ENCODE results near the gene SIM1. TPM values are rescaled to one million over a fixed set of nuclear protein-coding genes. Genes with fewer than 3 reads are reported as not detected.

The SIM1 gene
- total and polyA plus RNA-seq, 4 donors = under 0.01 TPM; not detected in 3

DNA sequence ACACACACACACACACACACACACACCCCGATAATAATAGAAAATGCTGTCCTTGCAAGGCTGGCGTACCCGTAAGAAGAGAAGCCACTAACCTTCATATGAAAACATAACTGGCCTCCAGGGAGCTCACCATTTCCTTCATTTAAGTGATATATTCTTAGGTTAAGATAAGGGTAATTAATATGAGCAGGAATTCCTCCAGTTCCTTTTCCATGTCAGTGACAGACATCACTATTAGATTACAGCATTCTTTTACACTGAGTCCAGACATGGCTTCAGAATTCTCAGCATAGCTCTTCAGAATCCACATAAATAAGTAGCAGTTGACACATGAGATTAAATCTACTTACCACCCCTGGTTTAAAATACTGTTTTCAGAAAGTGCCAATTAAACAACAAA, 121.9 kb downstream of the SIM1 start:
- no peak for DNase-seq (ENCODE audit: low spot score)
- TF ChIP-seq NR2F2 (IDR thresholded peaks at IDR 0.05) (no peak), TAF1 (conservative IDR thresholded peaks at IDR 0.05) (no peak), FOXA1 (IDR thresholded peaks at IDR 0.05) (no peak), RAD21 (IDR thresholded peaks at IDR 0.05) (no peak), SP1 (IDR thresholded peaks at IDR 0.05) (no peak), RXRA (IDR thresholded peaks at IDR 0.05) (no peak), FOXA2 (IDR thresholded peaks at IDR 0.05) (no peak), EGR1 (IDR thresholded peaks at IDR 0.05; ENCODE audit: low read depth in 2 of 2) (no peak), JUND (IDR thresholded peaks at IDR 0.05) (no peak), GABPA (IDR thresholded peaks at IDR 0.05 in 1 of 2, conservative IDR thresholded peaks at IDR 0.05 in 1 of 2) (no peak), YY1 (IDR thresholded peaks at IDR 0.05) (no peak), HNF4G (IDR thresholded peaks at IDR 0.05) (no peak)
- TF ChIP-seq, protein P1, sequence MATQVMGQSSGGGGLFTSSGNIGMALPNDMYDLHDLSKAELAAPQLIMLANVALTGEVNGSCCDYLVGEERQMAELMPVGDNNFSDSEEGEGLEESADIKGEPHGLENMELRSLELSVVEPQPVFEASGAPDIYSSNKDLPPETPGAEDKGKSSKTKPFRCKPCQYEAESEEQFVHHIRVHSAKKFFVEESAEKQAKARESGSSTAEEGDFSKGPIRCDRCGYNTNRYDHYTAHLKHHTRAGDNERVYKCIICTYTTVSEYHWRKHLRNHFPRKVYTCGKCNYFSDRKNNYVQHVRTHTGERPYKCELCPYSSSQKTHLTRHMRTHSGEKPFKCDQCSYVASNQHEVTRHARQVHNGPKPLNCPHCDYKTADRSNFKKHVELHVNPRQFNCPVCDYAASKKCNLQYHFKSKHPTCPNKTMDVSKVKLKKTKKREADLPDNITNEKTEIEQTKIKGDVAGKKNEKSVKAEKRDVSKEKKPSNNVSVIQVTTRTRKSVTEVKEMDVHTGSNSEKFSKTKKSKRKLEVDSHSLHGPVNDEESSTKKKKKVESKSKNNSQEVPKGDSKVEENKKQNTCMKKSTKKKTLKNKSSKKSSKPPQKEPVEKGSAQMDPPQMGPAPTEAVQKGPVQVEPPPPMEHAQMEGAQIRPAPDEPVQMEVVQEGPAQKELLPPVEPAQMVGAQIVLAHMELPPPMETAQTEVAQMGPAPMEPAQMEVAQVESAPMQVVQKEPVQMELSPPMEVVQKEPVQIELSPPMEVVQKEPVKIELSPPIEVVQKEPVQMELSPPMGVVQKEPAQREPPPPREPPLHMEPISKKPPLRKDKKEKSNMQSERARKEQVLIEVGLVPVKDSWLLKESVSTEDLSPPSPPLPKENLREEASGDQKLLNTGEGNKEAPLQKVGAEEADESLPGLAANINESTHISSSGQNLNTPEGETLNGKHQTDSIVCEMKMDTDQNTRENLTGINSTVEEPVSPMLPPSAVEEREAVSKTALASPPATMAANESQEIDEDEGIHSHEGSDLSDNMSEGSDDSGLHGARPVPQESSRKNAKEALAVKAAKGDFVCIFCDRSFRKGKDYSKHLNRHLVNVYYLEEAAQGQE (IDR thresholded peaks at IDR 0.05) = no peak
- TF ChIP-seq, protein P2, sequence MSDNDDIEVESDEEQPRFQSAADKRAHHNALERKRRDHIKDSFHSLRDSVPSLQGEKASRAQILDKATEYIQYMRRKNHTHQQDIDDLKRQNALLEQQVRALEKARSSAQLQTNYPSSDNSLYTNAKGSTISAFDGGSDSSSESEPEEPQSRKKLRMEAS (IDR thresholded peaks at IDR 0.05) = no peak
- TF ChIP-seq, protein P3, sequence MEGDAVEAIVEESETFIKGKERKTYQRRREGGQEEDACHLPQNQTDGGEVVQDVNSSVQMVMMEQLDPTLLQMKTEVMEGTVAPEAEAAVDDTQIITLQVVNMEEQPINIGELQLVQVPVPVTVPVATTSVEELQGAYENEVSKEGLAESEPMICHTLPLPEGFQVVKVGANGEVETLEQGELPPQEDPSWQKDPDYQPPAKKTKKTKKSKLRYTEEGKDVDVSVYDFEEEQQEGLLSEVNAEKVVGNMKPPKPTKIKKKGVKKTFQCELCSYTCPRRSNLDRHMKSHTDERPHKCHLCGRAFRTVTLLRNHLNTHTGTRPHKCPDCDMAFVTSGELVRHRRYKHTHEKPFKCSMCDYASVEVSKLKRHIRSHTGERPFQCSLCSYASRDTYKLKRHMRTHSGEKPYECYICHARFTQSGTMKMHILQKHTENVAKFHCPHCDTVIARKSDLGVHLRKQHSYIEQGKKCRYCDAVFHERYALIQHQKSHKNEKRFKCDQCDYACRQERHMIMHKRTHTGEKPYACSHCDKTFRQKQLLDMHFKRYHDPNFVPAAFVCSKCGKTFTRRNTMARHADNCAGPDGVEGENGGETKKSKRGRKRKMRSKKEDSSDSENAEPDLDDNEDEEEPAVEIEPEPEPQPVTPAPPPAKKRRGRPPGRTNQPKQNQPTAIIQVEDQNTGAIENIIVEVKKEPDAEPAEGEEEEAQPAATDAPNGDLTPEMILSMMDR (IDR thresholded peaks at IDR 0.05; ENCODE audit: low read depth, low read length, missing input control) = no peak
- TF ChIP-seq, protein P4, sequence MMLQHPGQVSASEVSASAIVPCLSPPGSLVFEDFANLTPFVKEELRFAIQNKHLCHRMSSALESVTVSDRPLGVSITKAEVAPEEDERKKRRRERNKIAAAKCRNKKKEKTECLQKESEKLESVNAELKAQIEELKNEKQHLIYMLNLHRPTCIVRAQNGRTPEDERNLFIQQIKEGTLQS (IDR thresholded peaks at IDR 0.05) = no peak
- TF ChIP-seq, protein P5, sequence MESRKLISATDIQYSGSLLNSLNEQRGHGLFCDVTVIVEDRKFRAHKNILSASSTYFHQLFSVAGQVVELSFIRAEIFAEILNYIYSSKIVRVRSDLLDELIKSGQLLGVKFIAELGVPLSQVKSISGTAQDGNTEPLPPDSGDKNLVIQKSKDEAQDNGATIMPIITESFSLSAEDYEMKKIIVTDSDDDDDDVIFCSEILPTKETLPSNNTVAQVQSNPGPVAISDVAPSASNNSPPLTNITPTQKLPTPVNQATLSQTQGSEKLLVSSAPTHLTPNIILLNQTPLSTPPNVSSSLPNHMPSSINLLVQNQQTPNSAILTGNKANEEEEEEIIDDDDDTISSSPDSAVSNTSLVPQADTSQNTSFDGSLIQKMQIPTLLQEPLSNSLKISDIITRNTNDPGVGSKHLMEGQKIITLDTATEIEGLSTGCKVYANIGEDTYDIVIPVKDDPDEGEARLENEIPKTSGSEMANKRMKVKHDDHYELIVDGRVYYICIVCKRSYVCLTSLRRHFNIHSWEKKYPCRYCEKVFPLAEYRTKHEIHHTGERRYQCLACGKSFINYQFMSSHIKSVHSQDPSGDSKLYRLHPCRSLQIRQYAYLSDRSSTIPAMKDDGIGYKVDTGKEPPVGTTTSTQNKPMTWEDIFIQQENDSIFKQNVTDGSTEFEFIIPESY (IDR thresholded peaks at IDR 0.05) = no peak
- Histone ChIP-seq H3K9me3 (ENCODE audit: control insufficient read depth in 4 of 4, low read length in 3 of 4) (no peaks in the 10 kb centered on the region), H3K4me3 (ENCODE audit: low read depth in 1 of 3, low read length in 3 of 3) (no peak overlapping the region), H3K27me3 (ENCODE audit: control insufficient read depth in 4 of 4, insufficient read depth in 4 of 4, low read length in 3 of 4) (no peaks in the 10 kb centered on the region), H3K27ac (ENCODE audit: low read depth in 1 of 2, low read length in 2 of 2) (no peak overlapping the region), H3K4me1 (ENCODE audit: control insufficient read depth in 4 of 4, insufficient read depth in 4 of 4, low read length in 3 of 4) (no peaks in the 10 kb centered on the region), H3K36me3 (ENCODE audit: control insufficient read depth in 4 of 4, insufficient read depth in 3 of 4, low read depth in 1 of 4, low read length in 3 of 4) (no peaks in the 10 kb centered on the region), H3K9ac (ENCODE audit: low read depth in 1 of 2, low read length in 2 of 2) (no peak overlapping the region)
- WGBS = 79% methylated on average over 3 of the region's 3 CpGs

All from liver (tissue), 9 donors.